GM19455 (cell line): Measurements from ENCODE around the gene MBD2.
A peak's percentile ranks its signal among the peaks of the same experiment; 100 is the strongest.
"Not testable (repeated sequence)": the region's sequence is repeated elsewhere in the genome, so short reads cannot be mapped to it uniquely, and the experiment has no call there.

ENCODE experiments used
- ATAC-seq: cut with Tn5 transposase; IDR thresholded peaks from one replicate; pipeline ENCODE4 v1.9.1; 2021; ENCODE audit not compliant: unreplicated experiment

MBD2 gene

GRCh38 chr18:54238173-54238936, 13.9 kb upstream of the MBD2 start:
- ATAC-seq: no peak

DNA sequence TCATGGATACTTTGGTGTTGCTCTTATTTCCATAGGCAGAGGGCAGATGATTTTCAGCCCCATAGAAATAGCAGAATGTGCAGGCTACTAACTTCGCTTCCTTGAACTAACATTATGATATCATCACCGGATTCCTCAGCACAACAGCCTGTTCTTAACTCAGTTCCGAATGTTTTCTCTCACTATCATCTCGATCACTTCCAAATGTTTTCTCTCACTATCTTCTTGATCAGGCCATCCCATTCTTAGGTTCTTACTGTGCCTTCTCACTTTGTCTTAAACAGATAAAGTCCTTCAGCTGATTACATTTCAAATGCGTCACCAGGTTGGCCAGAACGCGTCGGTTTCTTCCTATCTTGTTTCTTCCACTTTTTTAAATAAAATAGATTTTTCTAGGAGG, 11.4 kb upstream of the MBD2 start:
- no peak for ATAC-seq

DNA sequence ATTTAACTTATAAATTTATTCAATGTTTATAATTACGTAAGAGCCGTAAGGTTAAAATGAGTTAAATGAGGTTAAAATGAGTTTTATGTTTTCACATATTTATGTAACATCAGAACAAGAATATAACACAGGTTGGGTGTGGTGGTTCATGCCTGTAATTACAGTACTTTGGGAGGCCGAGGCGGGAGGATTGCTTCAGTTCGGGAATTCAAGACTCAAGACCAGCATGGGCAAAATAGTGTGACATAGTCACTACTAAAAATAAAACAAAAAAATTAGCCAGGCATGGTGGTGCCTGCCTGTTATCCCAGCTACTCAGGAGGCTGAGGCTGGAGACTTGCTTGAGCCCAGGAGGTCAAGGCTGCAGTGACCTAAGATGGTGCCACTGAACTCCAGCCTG, 9.3 kb upstream of the MBD2 start:
- no peak for ATAC-seq

- ATAC-seq: no peak
Measured at GRCh38 chr18:54233228-54233625, 8.8 kb upstream of the MBD2 start.

DNA sequence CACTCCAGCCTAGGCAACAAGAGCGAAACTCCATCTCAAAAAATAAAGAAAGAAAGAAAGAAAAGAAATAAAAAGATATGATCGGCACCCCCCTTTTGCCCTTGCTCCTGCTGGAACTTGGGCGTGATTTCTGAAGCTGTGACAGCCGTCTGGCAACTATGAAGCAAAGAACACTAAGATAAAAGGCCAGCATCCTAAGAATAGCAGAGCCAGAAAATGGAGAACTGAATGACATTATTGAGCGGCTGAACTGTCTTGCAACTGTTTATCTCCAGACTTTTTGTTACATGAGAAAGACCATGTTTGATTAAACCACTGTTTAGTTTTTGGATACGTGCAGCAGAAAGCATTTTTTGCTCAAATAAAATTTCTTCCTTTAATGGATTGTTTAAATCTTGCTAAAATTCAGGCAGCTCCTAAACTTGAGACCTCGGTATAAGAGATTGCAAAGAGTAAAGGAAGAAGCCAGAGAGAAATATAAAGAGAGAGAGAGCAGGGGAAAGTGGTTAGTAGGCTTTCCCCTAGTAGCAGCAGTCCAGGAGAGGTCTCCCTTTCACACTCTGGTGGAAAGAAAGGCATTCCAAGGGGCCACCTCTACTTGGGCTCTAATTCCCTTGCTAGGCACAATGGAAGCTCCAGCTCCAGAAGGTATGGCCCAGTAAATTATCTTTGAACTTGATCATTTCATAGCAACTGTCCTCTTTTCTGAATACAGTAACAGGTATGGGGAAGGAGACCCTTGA, 8.2 kb upstream of the MBD2 start:
- ATAC-seq: no peak

- no peak for ATAC-seq
Measured at GRCh38 chr18:54229421-54230059, 5.1 kb upstream of the MBD2 start.

DNA sequence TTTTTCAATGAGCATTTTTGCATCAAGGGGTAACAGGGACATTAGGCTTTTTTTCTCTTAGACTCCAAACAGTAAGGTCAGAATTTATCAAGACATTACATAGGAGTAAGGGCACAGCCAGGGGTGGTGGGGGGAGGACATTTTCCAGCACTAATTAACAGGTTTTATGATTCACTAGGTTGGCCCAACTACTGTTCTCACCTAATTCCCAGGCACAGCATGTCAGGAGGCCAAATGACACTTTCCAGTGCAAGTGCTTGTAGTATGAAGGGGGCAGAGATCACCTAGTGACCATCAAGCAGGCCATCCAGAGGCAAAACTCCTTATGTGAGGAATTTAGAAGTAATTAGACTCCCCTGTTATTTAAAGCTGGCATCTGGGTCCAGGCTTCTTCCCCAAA, 3.9 kb upstream of the MBD2 start:
- no peak for ATAC-seq

DNA sequence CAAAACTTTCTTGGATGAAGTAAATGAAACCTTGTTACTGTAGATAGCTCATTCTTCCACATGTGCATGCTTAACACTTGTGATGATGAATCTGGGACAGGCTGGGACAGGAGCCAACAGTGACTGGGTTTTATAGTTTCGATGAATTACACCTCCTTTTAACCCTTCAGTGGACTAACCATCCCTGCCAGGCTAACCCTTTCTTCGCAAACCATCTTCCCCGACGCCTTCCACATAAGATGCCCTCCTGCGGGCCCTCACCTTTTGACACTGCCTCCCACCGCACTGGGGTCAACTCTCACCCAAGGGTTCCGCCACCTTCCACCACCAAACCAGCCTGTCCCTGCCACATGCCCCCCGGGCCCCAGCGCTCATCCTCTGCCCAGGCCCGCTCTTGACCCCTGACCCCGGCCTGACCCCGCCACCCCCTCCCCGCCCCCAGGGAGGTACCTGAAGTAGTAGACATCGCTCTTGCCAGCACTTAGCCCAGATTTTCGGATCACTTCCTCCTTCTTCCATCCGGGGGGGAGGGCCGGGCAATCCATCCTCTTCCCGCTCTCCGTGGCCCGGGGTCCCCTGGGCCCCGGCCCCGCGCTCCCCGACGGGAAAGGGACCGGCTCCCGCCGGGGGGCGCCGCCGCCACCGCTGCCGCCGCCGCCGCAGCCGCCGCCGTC, 764 bp downstream of the MBD2 start:
- ATAC-seq: peak; percentile 22

DNA sequence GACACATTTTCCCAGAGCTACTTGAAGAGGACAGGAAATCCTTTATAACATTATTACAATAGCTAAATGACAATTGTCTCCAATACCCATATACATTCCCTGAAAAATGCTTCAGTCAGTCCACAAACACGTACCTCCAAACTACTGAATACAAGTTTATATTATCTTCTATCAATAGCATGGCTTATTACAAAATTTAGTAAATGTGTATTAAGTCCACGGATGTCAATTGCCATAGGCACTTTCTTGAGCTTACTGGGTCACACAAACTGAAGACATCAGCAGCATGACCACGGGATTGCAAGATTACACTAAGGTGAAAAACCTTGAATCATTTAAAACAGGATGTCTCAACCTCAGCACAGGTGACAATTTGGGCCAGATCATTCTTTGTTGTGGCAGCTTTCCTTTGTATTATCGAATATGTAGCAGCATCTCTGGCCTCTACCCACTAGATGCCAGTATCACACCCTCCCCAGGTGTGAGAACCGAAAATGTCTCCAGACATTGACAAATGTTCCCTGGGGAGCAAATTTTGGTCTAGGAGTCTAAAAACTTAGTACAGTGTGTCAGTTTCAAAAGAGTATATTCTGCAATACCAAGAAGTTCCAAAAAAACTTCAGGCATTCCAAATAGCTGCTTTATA, 1.4 kb downstream of the MBD2 start:
- ATAC-seq: peak; percentile 23

DNA sequence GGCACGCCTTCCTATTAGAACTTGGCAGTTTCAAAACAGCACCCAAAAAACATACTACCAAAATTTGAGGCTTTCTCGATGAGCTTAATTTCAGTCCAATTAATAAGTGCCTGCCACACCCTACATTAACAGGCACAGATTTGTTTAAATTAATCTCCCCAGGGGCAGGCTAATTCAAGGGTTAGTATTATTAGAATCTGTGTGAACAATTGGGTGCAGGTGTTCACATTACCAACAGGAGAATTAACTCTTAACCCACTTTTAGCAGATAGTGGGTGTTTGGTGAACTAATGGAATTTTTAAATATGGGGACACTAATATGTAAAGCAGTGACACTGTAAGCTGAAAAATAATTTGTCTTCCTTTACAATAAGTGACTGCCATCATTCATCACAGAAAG, 4.1 kb downstream of the MBD2 start:
- ATAC-seq: no peak

GRCh38 chr18:54218803-54219202, 5.7 kb downstream of the MBD2 start:
- ATAC-seq: not testable (repeated sequence)

GRCh38 chr18:54218299-54218698, 6.2 kb downstream of the MBD2 start:
- ATAC-seq: no peak

- ATAC-seq: peak; percentile 33
Measured at GRCh38 chr18:54217624-54218023, 6.8 kb downstream of the MBD2 start.

- no peak for ATAC-seq
Measured at GRCh38 chr18:54215069-54215468, 9.4 kb downstream of the MBD2 start.

- ATAC-seq: peak; percentile 41
Measured at GRCh38 chr18:54210463-54210862, 14.0 kb downstream of the MBD2 start.

- ATAC-seq: peak; percentile 76
Measured at GRCh38 chr18:54209471-54210180, 14.8 kb downstream of the MBD2 start.

GRCh38 chr18:54206447-54206846, 18.0 kb downstream of the MBD2 start:
- no peak for ATAC-seq

DNA sequence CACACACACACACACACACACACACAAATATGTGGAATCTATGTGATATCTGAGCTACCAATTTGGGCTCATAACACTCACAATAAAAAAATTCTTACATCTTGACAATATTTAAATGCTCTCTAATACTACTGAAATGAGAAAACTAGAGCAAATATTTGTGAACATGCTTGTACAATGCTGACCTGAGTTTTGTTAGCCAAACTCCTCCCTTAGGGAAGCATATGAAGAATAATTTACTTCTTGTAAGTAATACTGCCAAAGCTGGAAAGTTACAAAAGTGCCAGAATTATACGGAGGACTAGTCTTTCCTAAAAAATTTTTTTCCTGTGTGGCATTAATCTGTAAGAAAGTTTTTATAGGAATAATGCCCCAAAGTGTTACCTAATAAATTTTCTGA, 18.5 kb downstream of the MBD2 start:
- ATAC-seq: no peak

DNA sequence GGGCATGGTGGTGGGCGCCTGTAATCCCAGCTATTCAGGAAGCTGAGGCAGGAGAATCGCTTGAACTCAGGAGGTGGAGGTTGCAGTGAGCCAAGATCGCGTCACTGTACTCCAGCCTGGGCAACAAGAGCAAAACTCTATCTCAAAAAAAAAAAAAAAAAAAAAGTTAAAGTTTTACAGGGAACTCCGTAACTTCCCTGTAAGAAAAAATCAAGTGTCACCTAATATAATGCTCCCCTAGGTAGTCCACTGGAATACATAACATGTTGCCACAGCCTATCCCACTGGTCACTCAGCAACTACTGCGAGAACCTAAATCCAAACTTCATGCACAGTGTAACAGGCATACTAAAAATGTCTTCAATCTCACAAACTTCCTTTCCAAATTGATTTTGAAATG, 19.0 kb downstream of the MBD2 start:
- ATAC-seq: not testable (repeated sequence)

DNA sequence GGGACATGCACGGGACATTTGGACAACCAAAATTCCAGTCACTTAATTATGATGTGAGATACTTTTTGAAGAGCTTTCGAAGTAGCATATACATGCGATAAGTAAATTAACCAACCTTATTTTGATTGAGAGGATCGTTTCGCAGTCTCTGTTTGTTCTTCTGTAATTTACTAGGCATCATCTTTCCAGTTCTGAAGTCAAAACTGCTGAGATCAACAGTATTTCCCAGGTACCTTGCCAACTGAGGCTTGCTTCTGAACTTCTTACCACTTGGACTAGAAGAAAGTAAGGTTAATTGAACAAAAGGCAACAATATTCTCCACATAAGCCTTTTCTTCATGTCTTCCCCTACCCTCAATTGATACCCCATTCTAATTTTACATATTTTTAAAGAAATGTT, 19.6 kb downstream of the MBD2 start:
- ATAC-seq: no peak
